Measurements from ENCODE around the gene TREX2. TPM values are rescaled to one million over a fixed set of nuclear protein-coding genes. Genes with fewer than 3 reads are reported as not detected.

Gene TREX2, protein sequence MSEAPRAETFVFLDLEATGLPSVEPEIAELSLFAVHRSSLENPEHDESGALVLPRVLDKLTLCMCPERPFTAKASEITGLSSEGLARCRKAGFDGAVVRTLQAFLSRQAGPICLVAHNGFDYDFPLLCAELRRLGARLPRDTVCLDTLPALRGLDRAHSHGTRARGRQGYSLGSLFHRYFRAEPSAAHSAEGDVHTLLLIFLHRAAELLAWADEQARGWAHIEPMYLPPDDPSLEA
- 0.12 and 0.18 TPM in 2 replicates for polyA plus RNA-seq (2013)

DNA sequence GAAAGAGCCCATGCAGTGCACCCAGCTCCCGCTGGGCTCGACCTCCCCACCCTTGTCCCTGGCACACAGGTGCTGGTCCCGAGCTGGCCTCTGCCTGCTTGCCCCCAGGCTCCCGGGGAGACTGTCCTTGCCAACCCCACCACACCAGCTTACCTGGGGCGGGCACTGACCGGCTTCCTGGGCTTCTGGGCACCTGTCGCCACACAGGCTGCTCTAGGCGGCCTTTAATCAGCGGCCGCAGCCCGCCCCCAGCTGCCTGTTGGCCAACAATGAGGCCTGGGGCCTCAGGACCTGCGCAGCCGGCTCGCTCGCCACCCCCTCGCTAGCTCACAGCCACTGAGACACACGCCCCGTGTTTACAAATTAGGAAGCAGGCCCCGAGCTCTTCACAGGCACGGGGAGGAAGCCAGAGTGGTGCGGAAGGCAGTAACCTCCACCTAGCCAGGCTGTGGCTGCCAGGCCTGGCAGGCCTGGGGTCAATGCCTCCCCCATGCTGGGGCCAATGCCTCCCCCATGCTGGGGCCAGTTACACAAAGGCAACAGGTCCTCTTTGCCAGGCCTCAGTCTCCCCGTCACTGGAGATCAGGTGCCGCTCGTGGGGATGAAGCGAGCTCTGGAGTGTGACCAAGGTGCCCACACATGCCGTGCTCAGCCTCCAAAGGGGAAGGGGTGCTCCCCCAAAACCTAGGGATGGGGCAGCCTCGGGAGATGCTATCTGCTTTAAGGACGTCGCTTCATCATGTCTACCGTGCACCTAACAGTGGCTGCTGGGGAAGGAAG lies at the start of gene TREX2:
Gene TREX2, minus strand, starts transcription at position 201 of the 780 bp plus-strand sequence. CDS start 626 bp downstream, outside the sequence.
- H3K4ac ChIP-seq (ENCODE audit: low read depth, low read length): no peak within 1 kb of the TSS
- H4K12ac ChIP-seq (ENCODE audit: low read depth, low read length): no peak within 1 kb of the TSS
- H3K27me3 ChIP-seq (ENCODE audit: insufficient read depth, low read length): no peaks in the 10 kb centered on the region
- peak in 1 of 2 donors; percentile 16 for DNase-seq
- no peak within 1 kb of the TSS for H2AFZ ChIP-seq (ENCODE audit: insufficient read depth, low read length, poor library complexity)
- no peak within 1 kb of the TSS for H3K4me3 ChIP-seq (ENCODE audit: low read depth, low read length)
- no CpG with 5 or more reads among the region's 30 CpGs for WGBS (ENCODE audit: extremely low coverage, insufficient coverage, insufficient read length)
- H2AK5ac ChIP-seq (ENCODE audit: low read length): no peak within 1 kb of the TSS
- H2BK12ac ChIP-seq (ENCODE audit: low read length): no peak within 1 kb of the TSS
- no peak within 1 kb of the TSS for H3K23ac ChIP-seq (ENCODE audit: low read length)
- no peaks in the 10 kb centered on the region for H3K4me1 ChIP-seq (ENCODE audit: control insufficient read depth in 1 of 2, insufficient read depth in 2 of 2, low read length in 2 of 2)
- no peaks in the 10 kb centered on the region for H3K9me3 ChIP-seq (ENCODE audit: insufficient read depth, low read depth, low read length)
- no peak within 1 kb of the TSS for H4K8ac ChIP-seq (ENCODE audit: low read depth, low read length)
- no peaks in the 10 kb centered on the region for H3K79me1 ChIP-seq (ENCODE audit: low read length)
- no peak within 1 kb of the TSS for H3K4me2 ChIP-seq (ENCODE audit: low read length)
- peaks cover 4% of the 10 kb centered on the region in 2 experiments for H3K36me3 ChIP-seq (ENCODE audit: control insufficient read depth in 1 of 2, insufficient read depth in 2 of 2, low read length in 2 of 2)
- H3K27ac ChIP-seq (ENCODE audit: low read depth, low read length): no peak within 1 kb of the TSS
- no peaks in the 10 kb centered on the region for H3K79me2 ChIP-seq (ENCODE audit: control insufficient read depth, insufficient read depth, low read length, poor library complexity)
- H4K91ac ChIP-seq (ENCODE audit: low read depth, low read length): no peak within 1 kb of the TSS
- H2BK120ac ChIP-seq (ENCODE audit: insufficient read depth, low read length, poor library complexity): no peak within 1 kb of the TSS
- no peak within 1 kb of the TSS for H3K18ac ChIP-seq (ENCODE audit: low read length)
- no peak within 1 kb of the TSS for H3K14ac ChIP-seq (ENCODE audit: low read length)
- no peak within 1 kb of the TSS for H3K9ac ChIP-seq (ENCODE audit: low read length)
- H2BK5ac ChIP-seq (ENCODE audit: low read depth, low read length, poor library complexity): no peak within 1 kb of the TSS

DNA sequence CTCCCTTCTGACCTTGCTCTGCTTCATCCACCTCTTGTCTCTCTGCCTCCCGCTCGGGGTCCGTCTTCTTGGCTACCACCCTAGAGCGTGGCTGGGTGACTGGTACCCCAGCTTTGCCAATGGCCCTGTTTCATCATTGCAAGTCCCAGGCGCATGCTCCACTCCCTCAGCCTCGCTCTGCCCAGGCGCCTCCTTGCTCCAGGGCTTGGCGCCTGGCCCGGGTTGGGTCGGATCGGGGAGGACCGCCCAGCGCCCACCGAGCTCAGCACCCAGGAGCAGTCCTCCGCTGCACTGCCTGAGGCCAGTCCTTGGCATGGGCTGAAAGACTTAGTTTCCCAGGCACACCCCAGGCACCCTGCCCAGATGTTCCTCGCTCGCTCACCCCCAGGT lies 49.5 kb upstream of the TREX2 start:
- no peaks in the 10 kb centered on the region for H3K9me3 ChIP-seq (ENCODE audit: insufficient read depth, low read depth, low read length)
- no peak for DNase-seq
- no peak overlapping the region for H3K27ac ChIP-seq (ENCODE audit: low read depth, low read length)
- no peak overlapping the region for H3K14ac ChIP-seq (ENCODE audit: low read length)
- no peak overlapping the region for H4K8ac ChIP-seq (ENCODE audit: low read depth, low read length)
- no peak overlapping the region for H2BK12ac ChIP-seq (ENCODE audit: low read length)
- H3K79me2 ChIP-seq (ENCODE audit: control insufficient read depth, insufficient read depth, low read length, poor library complexity): no peaks in the 10 kb centered on the region
- no peak overlapping the region for H2AK5ac ChIP-seq (ENCODE audit: low read length)
- H2BK120ac ChIP-seq (ENCODE audit: insufficient read depth, low read length, poor library complexity): no peak overlapping the region
- H4K12ac ChIP-seq (ENCODE audit: low read depth, low read length): no peak overlapping the region
- H3K4me3 ChIP-seq (ENCODE audit: low read depth, low read length): no peak overlapping the region
- H3K4ac ChIP-seq (ENCODE audit: low read depth, low read length): no peak overlapping the region
- no peak overlapping the region for H3K23ac ChIP-seq (ENCODE audit: low read length)
- no peak overlapping the region for H3K18ac ChIP-seq (ENCODE audit: low read length)
- H2BK5ac ChIP-seq (ENCODE audit: low read depth, low read length, poor library complexity): no peak overlapping the region
- H3K79me1 ChIP-seq (ENCODE audit: low read length): peaks cover 3% of the 10 kb centered on the region
- H4K91ac ChIP-seq (ENCODE audit: low read depth, low read length): peak overlapping the region; percentile 42
- no peak overlapping the region for H2AFZ ChIP-seq (ENCODE audit: insufficient read depth, low read length, poor library complexity)
- H3K4me2 ChIP-seq (ENCODE audit: low read length): peak overlapping the region; percentile 35
- no CpG with 5 or more reads among the region's 17 CpGs for WGBS (ENCODE audit: extremely low coverage, insufficient coverage, insufficient read length)
- H3K27me3 ChIP-seq (ENCODE audit: insufficient read depth, low read length): no peaks in the 10 kb centered on the region
- no peaks in the 10 kb centered on the region for H3K36me3 ChIP-seq (ENCODE audit: control insufficient read depth in 1 of 2, insufficient read depth in 2 of 2, low read length in 2 of 2)
- H3K4me1 ChIP-seq (ENCODE audit: control insufficient read depth in 1 of 2, insufficient read depth in 2 of 2, low read length in 2 of 2): no peaks in the 10 kb centered on the region
- no peak overlapping the region for H3K9ac ChIP-seq (ENCODE audit: low read length)

DNA sequence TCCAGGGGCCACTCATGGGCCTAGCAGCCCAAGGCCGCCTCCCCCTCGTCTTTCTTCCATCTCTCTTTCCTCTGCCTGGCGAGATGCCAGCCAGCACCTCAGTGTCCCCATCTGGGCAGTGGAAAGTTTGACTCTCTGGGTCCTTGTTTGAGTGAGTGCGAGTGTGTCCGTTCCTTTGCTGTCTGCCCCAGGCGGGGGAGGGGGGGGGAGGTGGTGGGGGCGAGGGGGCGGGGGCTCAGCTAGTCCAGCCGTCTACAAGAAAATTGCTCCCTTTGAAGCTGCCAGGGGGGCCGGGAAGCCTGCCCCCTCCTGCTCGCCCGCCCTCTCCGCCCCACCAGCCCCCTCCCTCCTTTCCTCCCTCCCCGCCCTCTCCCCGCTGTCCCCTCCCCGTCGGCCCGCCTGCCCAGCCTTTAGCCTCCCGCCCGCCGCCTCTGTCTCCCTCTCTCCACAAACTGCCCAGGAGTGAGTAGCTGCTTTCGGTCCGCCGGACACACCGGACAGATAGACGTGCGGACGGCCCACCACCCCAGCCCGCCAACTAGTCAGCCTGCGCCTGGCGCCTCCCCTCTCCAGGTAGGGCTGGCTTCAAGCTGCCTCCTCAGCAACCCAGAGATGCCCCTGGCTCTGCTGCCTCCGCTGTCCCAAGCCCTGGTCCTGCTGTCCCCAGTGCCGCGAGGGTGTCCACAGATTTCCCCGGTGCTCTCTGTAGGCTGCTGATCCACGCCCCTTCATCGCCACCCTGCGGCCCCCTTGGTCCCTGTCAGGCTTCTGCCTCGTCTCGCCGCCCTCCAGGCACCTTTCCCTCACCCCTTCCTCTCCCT lies 48.9 kb upstream of the TREX2 start, which contains the start of gene BGN:
Gene BGN, plus strand, starts transcription at position 440 of the 821 bp plus-strand sequence. CDS start 9,652 bp downstream, outside the sequence.
- peak within 1 kb of the TSS; percentile 25 for H4K8ac ChIP-seq (ENCODE audit: low read depth, low read length)
- peak; percentile 33 to 45 for DNase-seq
- H3K4me2 ChIP-seq (ENCODE audit: low read length): peak within 1 kb of the TSS; percentile 35
- peak within 1 kb of the TSS; percentile 60 for H3K14ac ChIP-seq (ENCODE audit: low read length)
- H3K4me3 ChIP-seq (ENCODE audit: low read depth, low read length): no peak within 1 kb of the TSS
- no peak within 1 kb of the TSS for H3K23ac ChIP-seq (ENCODE audit: low read length)
- H3K4ac ChIP-seq (ENCODE audit: low read depth, low read length): peak within 1 kb of the TSS; percentile 15
- H2AK5ac ChIP-seq (ENCODE audit: low read length): no peak within 1 kb of the TSS
- no peak within 1 kb of the TSS for H3K27ac ChIP-seq (ENCODE audit: low read depth, low read length)
- H2BK5ac ChIP-seq (ENCODE audit: low read depth, low read length, poor library complexity): no peak within 1 kb of the TSS
- H3K79me1 ChIP-seq (ENCODE audit: low read length): peaks cover 3% of the 10 kb centered on the region
- no peak within 1 kb of the TSS for H3K9ac ChIP-seq (ENCODE audit: low read length)
- no peak within 1 kb of the TSS for H4K12ac ChIP-seq (ENCODE audit: low read depth, low read length)
- no peaks in the 10 kb centered on the region for H3K36me3 ChIP-seq (ENCODE audit: control insufficient read depth in 1 of 2, insufficient read depth in 2 of 2, low read length in 2 of 2)
- H2BK120ac ChIP-seq (ENCODE audit: insufficient read depth, low read length, poor library complexity): peak within 1 kb of the TSS; percentile 18
- no CpG with 5 or more reads among the region's 41 CpGs for WGBS (ENCODE audit: extremely low coverage, insufficient coverage, insufficient read length)
- H4K91ac ChIP-seq (ENCODE audit: low read depth, low read length): peak within 1 kb of the TSS; percentile 53
- no peaks in the 10 kb centered on the region for H3K79me2 ChIP-seq (ENCODE audit: control insufficient read depth, insufficient read depth, low read length, poor library complexity)
- H3K9me3 ChIP-seq (ENCODE audit: insufficient read depth, low read depth, low read length): no peaks in the 10 kb centered on the region
- peak within 1 kb of the TSS; percentile 33 for H2AFZ ChIP-seq (ENCODE audit: insufficient read depth, low read length, poor library complexity)
- no peaks in the 10 kb centered on the region for H3K4me1 ChIP-seq (ENCODE audit: control insufficient read depth in 1 of 2, insufficient read depth in 2 of 2, low read length in 2 of 2)
- H3K27me3 ChIP-seq (ENCODE audit: insufficient read depth, low read length): no peaks in the 10 kb centered on the region
- H2BK12ac ChIP-seq (ENCODE audit: low read length): no peak within 1 kb of the TSS
- H3K18ac ChIP-seq (ENCODE audit: low read length): no peak within 1 kb of the TSS

DNA sequence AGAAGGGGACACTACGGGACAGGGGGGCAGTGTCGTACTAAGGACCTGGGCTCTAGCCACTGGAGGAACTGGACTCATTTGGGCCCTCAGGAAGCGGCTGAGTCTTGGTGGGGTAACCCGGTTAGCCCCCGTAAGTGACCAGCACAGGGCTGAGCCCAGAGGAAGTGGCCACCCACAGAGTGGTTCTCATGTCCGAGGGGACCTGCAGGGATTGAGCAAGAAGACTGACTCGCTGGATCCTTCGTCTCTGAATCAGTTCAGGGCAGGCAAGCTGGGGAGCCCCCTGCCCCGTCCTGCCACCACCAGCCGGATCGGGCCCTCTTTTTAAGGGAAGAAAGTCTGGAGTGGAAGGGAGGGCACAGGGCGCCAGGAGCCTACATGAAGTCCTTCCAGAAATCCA lies 48.2 kb upstream of the TREX2 start:
- no peak overlapping the region for H2BK120ac ChIP-seq (ENCODE audit: insufficient read depth, low read length, poor library complexity)
- H3K23ac ChIP-seq (ENCODE audit: low read length): no peak overlapping the region
- H3K79me2 ChIP-seq (ENCODE audit: control insufficient read depth, insufficient read depth, low read length, poor library complexity): no peaks in the 10 kb centered on the region
- DNase-seq: no peak
- H3K18ac ChIP-seq (ENCODE audit: low read length): no peak overlapping the region
- no peak overlapping the region for H3K9ac ChIP-seq (ENCODE audit: low read length)
- H2BK5ac ChIP-seq (ENCODE audit: low read depth, low read length, poor library complexity): no peak overlapping the region
- peaks cover 3% of the 10 kb centered on the region for H3K79me1 ChIP-seq (ENCODE audit: low read length)
- H2BK12ac ChIP-seq (ENCODE audit: low read length): no peak overlapping the region
- no peak overlapping the region for H2AFZ ChIP-seq (ENCODE audit: insufficient read depth, low read length, poor library complexity)
- H3K4ac ChIP-seq (ENCODE audit: low read depth, low read length): no peak overlapping the region
- H3K14ac ChIP-seq (ENCODE audit: low read length): no peak overlapping the region
- no peaks in the 10 kb centered on the region for H3K27me3 ChIP-seq (ENCODE audit: insufficient read depth, low read length)
- no peak overlapping the region for H3K4me3 ChIP-seq (ENCODE audit: low read depth, low read length)
- no peaks in the 10 kb centered on the region for H3K36me3 ChIP-seq (ENCODE audit: control insufficient read depth in 1 of 2, insufficient read depth in 2 of 2, low read length in 2 of 2)
- H4K8ac ChIP-seq (ENCODE audit: low read depth, low read length): peak overlapping the region; percentile 25
- WGBS (ENCODE audit: extremely low coverage, insufficient coverage, insufficient read length): no CpG with 5 or more reads among the region's 12 CpGs
- peak overlapping the region; percentile 4 for H4K91ac ChIP-seq (ENCODE audit: low read depth, low read length)
- no peak overlapping the region for H3K4me2 ChIP-seq (ENCODE audit: low read length)
- H3K27ac ChIP-seq (ENCODE audit: low read depth, low read length): no peak overlapping the region
- H3K9me3 ChIP-seq (ENCODE audit: insufficient read depth, low read depth, low read length): no peaks in the 10 kb centered on the region
- no peak overlapping the region for H2AK5ac ChIP-seq (ENCODE audit: low read length)
- no peak overlapping the region for H4K12ac ChIP-seq (ENCODE audit: low read depth, low read length)
- H3K4me1 ChIP-seq (ENCODE audit: control insufficient read depth in 1 of 2, insufficient read depth in 2 of 2, low read length in 2 of 2): no peaks in the 10 kb centered on the region

Measured in trophoblast cell (in vitro differentiated cells and primary cell).